Glutamatergic neuron (in vitro differentiated cells): Measurements from ENCODE around the gene CYTH2. TPM values are rescaled to one million over a fixed set of nuclear protein-coding genes. Genes with fewer than 3 reads are reported as not detected.

Experiments used
- DNase-seq: peaks from one replicate; pipeline ENCODE4 v3.0.0; 2022
- H3K27ac Mint-ChIP-seq: one replicate; pipeline ENCODE4 v1.8.0; 2020; ENCODE audit warnings: mild to moderate bottlenecking, mixed read lengths, inconsistent platforms; ENCODE audit not compliant: unreplicated experiment
- H3K27me3 Mint-ChIP-seq: one replicate; pipeline ENCODE4 v1.8.0; 2020; ENCODE audit warnings: mild to moderate bottlenecking, moderate library complexity, mixed read lengths, inconsistent platforms; ENCODE audit not compliant: unreplicated experiment
- H3K36me3 Mint-ChIP-seq: one replicate; pipeline ENCODE4 v1.8.0; 2020; ENCODE audit warnings: mild to moderate bottlenecking, mixed read lengths, inconsistent platforms; ENCODE audit not compliant: unreplicated experiment
- H3K4me1 Mint-ChIP-seq: one replicate; pipeline ENCODE4 v1.8.0; 2020; ENCODE audit warnings: mild to moderate bottlenecking, low read depth, mixed read lengths, inconsistent platforms; ENCODE audit not compliant: unreplicated experiment
- H3K4me3 Mint-ChIP-seq: one replicate; pipeline ENCODE4 v1.8.0; 2020; ENCODE audit warnings: mild to moderate bottlenecking, mixed read lengths, inconsistent platforms; ENCODE audit not compliant: unreplicated experiment
- H3K9me3 Mint-ChIP-seq: one replicate; pipeline ENCODE4 v1.8.0; 2020; ENCODE audit warnings: mild to moderate bottlenecking, moderate library complexity, mixed read lengths, inconsistent platforms; ENCODE audit not compliant: unreplicated experiment
- CTCF ChIP-seq: fragments of 200-600 bp; sonication (generic); IDR thresholded peaks from one replicate; pipeline ENCODE4 v1.5.0; 2021; ENCODE audit not compliant: partially characterized antibody, unreplicated experiment
- long read RNA-seq: library from polyadenylated mRNA; unstranded; transcript quantifications from one replicate; pipeline ENCODE4 v2.0.0, GENCODE V29; 2020; ENCODE audit not compliant: unreplicated experiment
- total RNA-seq: library from RNA; stranded (reverse); fragmentation: NEBNext Ultra II Directional; extraction: Animal tissue kit (Norgen Biotek cat#: 25700); gene quantifications from one replicate; pipeline ENCODE4 v1.2.1, GENCODE V29; 2021; ENCODE audit not compliant: unreplicated experiment

The CYTH2 gene
- total RNA-seq, result 233 TPM
- long read RNA-seq, full-length matches to known transcripts, result 54 of 60 reads
- long read RNA-seq, partial matches to known transcripts, result 3 of 60 reads
- long read RNA-seq, other reads (novel, unspliced or antisense), result 3 of 60 reads

- peak within 1 kb of the TSS; percentile 95 for H3K27ac Mint-ChIP-seq
- TF ChIP-seq CTCF, result no peak
- no peaks in the 10 kb centered on the region for H3K36me3 Mint-ChIP-seq
- peaks cover 7% of the 10 kb centered on the region for H3K9me3 Mint-ChIP-seq
- H3K27me3 Mint-ChIP-seq, result peaks cover 12% of the 10 kb centered on the region
- peak within 1 kb of the TSS; percentile 93 for H3K4me3 Mint-ChIP-seq
- DNase-seq, result peak; percentile 92
- H3K4me1 Mint-ChIP-seq, result peaks cover 3% of the 10 kb centered on the region
These were observed at the start of gene CYTH2 for GRCh38 chr19:48469289-48469881. Gene CYTH2 (plus strand): TSS chr19:48469369. CDS start chr19:48469508, 139 bp downstream.

GRCh38 chr19:48421548-48421947, 47.6 kb upstream of the CYTH2 start:
- no peaks in the 10 kb centered on the region for H3K9me3 Mint-ChIP-seq
- H3K4me1 Mint-ChIP-seq, result peaks cover 12% of the 10 kb centered on the region
- H3K4me3 Mint-ChIP-seq, result no peak overlapping the region
- peaks cover 10% of the 10 kb centered on the region for H3K27me3 Mint-ChIP-seq
- no peak overlapping the region for H3K27ac Mint-ChIP-seq
- H3K36me3 Mint-ChIP-seq, result no peaks in the 10 kb centered on the region
- DNase-seq, result no peak
- no peak for TF ChIP-seq CTCF

- no peak for TF ChIP-seq CTCF
- Mint-ChIP-seq H3K27me3 (peaks cover 3% of the 10 kb centered on the region), H3K27ac (no peak overlapping the region), H3K9me3 (no peaks in the 10 kb centered on the region), H3K4me3 (no peak overlapping the region), H3K36me3 (no peaks in the 10 kb centered on the region), H3K4me1 (no peaks in the 10 kb centered on the region)
- no peak for DNase-seq
These were observed 44.4 kb upstream of the CYTH2 start for GRCh38 chr19:48424694-48425219.

- H3K4me1 Mint-ChIP-seq, result no peaks in the 10 kb centered on the region
- H3K9me3 Mint-ChIP-seq, result peaks cover 3% of the 10 kb centered on the region
These were observed 40.5 kb upstream of the CYTH2 start for GRCh38 chr19:48428670-48429069.

More at GRCh38 chr19:48428670-48429069, 40.5 kb upstream of the CYTH2 start:
- no peak overlapping the region for H3K27ac Mint-ChIP-seq
- TF ChIP-seq CTCF, result no peak
- H3K27me3 Mint-ChIP-seq, result peaks cover 3% of the 10 kb centered on the region
- peaks cover 5% of the 10 kb centered on the region for H3K36me3 Mint-ChIP-seq
- no peak overlapping the region for H3K4me3 Mint-ChIP-seq
- no peak for DNase-seq
